Heart right ventricle (tissue), 16 donors: Measurements from ENCODE around the gene DDIT4. TPM values are rescaled to one million over a fixed set of nuclear protein-coding genes. Genes with fewer than 3 reads are reported as not detected.

Experiments used
- ATAC-seq, 8 donors: fragments of 200-7000 bp; cut with Tn5 transposase; one replicate each; pipeline ENCODE4 v1.9.1; 2020; ENCODE audit warnings: mild to moderate bottlenecking in 8 of 8, moderate library complexity in 8 of 8, moderate number of reproducible peaks in 1 of 8
- DNase-seq, 2 donors: peaks; one replicate each; pipeline ENCODE4 v3.0.0-alpha.2; 2020
- H3K27ac ChIP-seq, 10 donors: fragments of 200-600 bp; sonication (generic) in 2 of 10; one replicate each; pipeline versions ENCODE4 v1.5.0 to v1.8.0; 2020 to 2022; ENCODE audit warnings: mild to moderate bottlenecking in 3 of 10
- H3K27me3 ChIP-seq, 7 donors: fragments of 200-600 bp; one replicate each; pipeline ENCODE4 v1.8.0; 2021 to 2022; ENCODE audit warnings: mild to moderate bottlenecking in 2 of 7
- H3K36me3 ChIP-seq, 9 donors: fragments of 200-600 bp; sonication (generic) in 1 of 9; one replicate each; pipeline versions ENCODE4 v1.5.0 to v1.8.0; 2020 to 2022; ENCODE audit warnings: mild to moderate bottlenecking in 2 of 9
- H3K4me1 ChIP-seq, 9 donors: fragments of 200-600 bp; sonication (generic) in 1 of 9; one replicate each; pipeline versions ENCODE4 v1.5.0 to v1.8.0; 2020 to 2022; ENCODE audit warnings: mild to moderate bottlenecking in 4 of 9
- H3K4me3 ChIP-seq, 10 donors: fragments of 200-600 bp; sonication (generic) in 2 of 10; one replicate each; pipeline versions ENCODE4 v1.5.0 to v1.8.0; 2020 to 2022; ENCODE audit warnings: mild to moderate bottlenecking in 7 of 10, moderate library complexity in 2 of 10
- H3K9me3 ChIP-seq, 11 donors: fragments of 200-600 bp in 10 of 11; sonication (generic) in 2 of 11; one replicate each; pipeline versions ENCODE4 v1.5.0 to v1.8.0; 2013 to 2022; ENCODE audit warnings: mild to moderate bottlenecking in 2 of 11, control low read depth in 1 of 11, moderate library complexity in 1 of 11
- CTCF ChIP-seq, 9 donors: fragments of 200-600 bp; sonication (generic) in 2 of 9; IDR thresholded peaks; one replicate each; pipeline versions ENCODE4 v1.5.0 to v1.8.0; 2021 to 2022; ENCODE audit warnings: antibody characterized with exemption in 9 of 9, mild to moderate bottlenecking in 5 of 9, moderate library complexity in 1 of 9
- WGBS, 2 donors: extraction: QIAGEN DNeasy Blood & Tissue Kit; methylation state at CpG; one replicate each; pipeline ENCODE4 v1.1.7; 2013; ENCODE audit warnings: inconsistent platforms in 1 of 2; 5-methylcytosine and 5-hydroxymethylcytosine counted together
- intact Hi-C, 10 donors: fragments of 100-400 bp; cut with DNase I; formaldehyde crosslinking; loops; one replicate each; pipeline versions ENCODE4 v1.11.1 to v1.14.2; 2022
- polyA plus RNA-seq, 2 donors: library from polyadenylated mRNA; stranded (reverse); fragments of 200-250 nt; gene quantifications; one replicate each; pipeline ENCODE4 v1.2.3, GENCODE V29; 2013
- total RNA-seq, 10 donors: library from RNA; stranded (reverse); fragmentation: NEBNext Ultra II Directional in 3 of 10; extraction: Animal tissue kit (Norgen Biotek cat#: 25700) in 3 of 10; gene quantifications; one replicate each; pipeline versions ENCODE4 v1.2.1 to v1.2.4, GENCODE V29; 2021 to 2023
- donor health status: Arrhythmogenic right ventricular cardiomyopathy.
- donor health status: ischemic (EF 13 %, LVEDD 7.1; RV severe dilation, severe dysfunction).
- donor health status: healthy with polysubstance abuse.
- donor health status: DM: no; HTN: yes; CAD: no.
- donor health status: DM: no; HTN: no; CAD: no.
- donor health status: ischemic (EF 25% LVEDD 6.9; RV normal size, moderate dysfunction).
- donor health status: ischemic (EF 25% LVEDD 5.7; RV mildly dilated, moderate dysfunction).
- donor health status: healthy.
- donor health status: DM: yes; HTN: yes; CAD: no.
- donor health status: Ischemic cardiomyopathy.
- donor health status: ischemic (EF 35%, LVEDD 5.7; RV mildly dilated, moderate dysfunction).
- donor health status: nonischemic (EF 11% LVEDD 7.7; RV severe dilation, severe dysfunction).
- donor health status: DM: yes; HTN: yes; CAD: no.
- donor health status: PGD.
- donor health status: ischemic (EF 29% LVEDD 5.4; RV normal size, mild dysfunction).
- donor health status: nonischemic (EF 23%, LVEDD 6.1; RV moderate dilation, normal function).

DDIT4 gene
- total and polyA plus RNA-seq, 12 donors: 13.6 to 135 (median 39.6) TPM

GRCh38 chr10:72234560-72235095 lies 39.1 kb upstream of the DDIT4 start:
- H3K4me3 ChIP-seq: no peak overlapping the region
- TF ChIP-seq CTCF (IDR thresholded peaks at IDR 0.05): no peak
- H3K27ac ChIP-seq: no peak overlapping the region
- peaks cover 0 to 33% (median 7%) of the 10 kb centered on the region in 9 donors for H3K4me1 ChIP-seq
- ATAC-seq (no peak), DNase-seq (no peak)
- no peaks in the 10 kb centered on the region for H3K27me3 ChIP-seq
- intact Hi-C loops: no loop called here
- H3K9me3 ChIP-seq: no peaks in the 10 kb centered on the region
- 79 to 82% methylated on average over 6 of the region's 6 CpGs for WGBS, 2 donors
- H3K36me3 ChIP-seq: peaks cover 0 to 83% (median 32%) of the 10 kb centered on the region in 9 donors

- Histone ChIP-seq H3K4me3 (no peak overlapping the region), H3K4me1 (peaks cover 0 to 23% (median 0%) of the 10 kb centered on the region in 9 donors), H3K27me3 (no peaks in the 10 kb centered on the region), H3K27ac (peak overlapping the region in 7 of 10 donors; percentile 11 to 65 (median 33)), H3K36me3 (peaks cover 0 to 72% (median 32%) of the 10 kb centered on the region in 9 donors), H3K9me3 (no peaks in the 10 kb centered on the region)
- 77 to 82% methylated on average over 6 of the region's 6 CpGs for WGBS, 2 donors
- no peak for TF ChIP-seq CTCF (IDR thresholded peaks at IDR 0.05)
- ATAC-seq (peak in 7 of 8 donors; percentile 32 to 80 (median 60)), DNase-seq (no peak)
- intact Hi-C loops: no loop called here
These were observed 38.0 kb upstream of the DDIT4 start for GRCh38 chr10:72235544-72236279.

GRCh38 chr10:72238392-72239175 lies 35.1 kb upstream of the DDIT4 start:
- Histone ChIP-seq H3K4me1 (peaks cover 10 to 37% (median 22%) of the 10 kb centered on the region in 9 donors), H3K36me3 (peaks cover 0 to 43% (median 18%) of the 10 kb centered on the region in 9 donors), H3K27ac (peak overlapping the region in 2 of 10 donors; percentile 12 to 17), H3K4me3 (no peak overlapping the region), H3K27me3 (no peaks in the 10 kb centered on the region), H3K9me3 (no peaks in the 10 kb centered on the region)
- intact Hi-C loops: no loop called here
- TF ChIP-seq CTCF (IDR thresholded peaks at IDR 0.05): no peak
- DNase-seq (no peak), ATAC-seq (no peak)
- 83 to 86% methylated on average over 13 of the region's 13 CpGs for WGBS, 2 donors

- TF ChIP-seq CTCF (IDR thresholded peaks at IDR 0.05): no peak
- H3K27ac ChIP-seq: no peak overlapping the region
- intact Hi-C loops: no loop called here
- WGBS, 2 donors: 26 to 78% methylated on average over 1 of the region's 1 CpG
- DNase-seq (no peak), ATAC-seq (no peak)
- H3K4me1 ChIP-seq: peaks cover 15 to 45% (median 31%) of the 10 kb centered on the region in 9 donors
- H3K36me3 ChIP-seq: peaks cover 0 to 35% (median 11%) of the 10 kb centered on the region in 9 donors
- no peak overlapping the region for H3K4me3 ChIP-seq
- no peaks in the 10 kb centered on the region for H3K27me3 ChIP-seq
- no peaks in the 10 kb centered on the region for H3K9me3 ChIP-seq
These were observed 34.3 kb upstream of the DDIT4 start for GRCh38 chr10:72239409-72239808.
